ENCODE measurements around the gene SETBP1. TPM values are rescaled to one million over a fixed set of nuclear protein-coding genes. Genes with fewer than 3 reads are reported as not detected.

SETBP1 gene
- total RNA-seq, 1 experiment from 2014 or later = 0.23 TPM

GRCh38 chr18:44958040-44958439 is 277.4 kb downstream of the SETBP1 start:
- no peaks in the 10 kb centered on the region for H3K9me3 ChIP-seq (ENCODE audit: control insufficient read depth, insufficient read depth, low read depth, low read length)
- in situ Hi-C loops (cut with HindIII; ENCODE audit: low pct_unique_long_range_greater_than_20kb, low sequenced_read_pairs) (no loop called here), intact Hi-C loops (cut with micrococcal nuclease; ENCODE audit: unreplicated experiment) (no loop called here)
- DNase-seq (ENCODE audit: low read depth, low spot score) = no peak
- H3K27ac ChIP-seq (ENCODE audit: low read length) = no peak overlapping the region
- TF ChIP-seq REST (IDR thresholded peaks at IDR 0.05; ENCODE audit: insufficient read depth in 1 of 2, low read depth in 2 of 2, low read length in 1 of 2) = no peak
- TF ChIP-seq TCF7L2 (IDR thresholded peaks at IDR 0.05; ENCODE audit: low read depth, low read length) = no peak
- TF ChIP-seq SIN3A (IDR thresholded peaks at IDR 0.05; ENCODE audit: borderline replicate concordance, insufficient read depth, low read depth, low read length) = no peak
- no peak for TF ChIP-seq POLR2AphosphoS5 (IDR thresholded peaks at IDR 0.05; ENCODE audit: low read depth, low read length)
- no peak for TF ChIP-seq CTCF (IDR thresholded peaks at IDR 0.05)
- no peaks in the 10 kb centered on the region for H3K4me1 ChIP-seq (ENCODE audit: control insufficient read depth, insufficient read depth, low read length)
- ChIA-PET POLR2A (no interaction called here), CTCF (no interaction called here)
- H3K36me3 ChIP-seq (ENCODE audit: control insufficient read depth, insufficient read depth, low read length) = no peaks in the 10 kb centered on the region
- H3K4me3 ChIP-seq (ENCODE audit: low read depth in 2 of 2, low read length in 2 of 2) = no peak overlapping the region
- no peaks in the 10 kb centered on the region for H3K27me3 ChIP-seq (ENCODE audit: control insufficient read depth, insufficient read depth, low read length)
- no peak for ATAC-seq
- no TSS peak for BruUV-seq (replicated peaks)

- Histone ChIP-seq H3K4me1 (ENCODE audit: control insufficient read depth, insufficient read depth, low read length) (no peaks in the 10 kb centered on the region), H3K4me3 (ENCODE audit: low read depth in 2 of 2, low read length in 2 of 2) (no peak overlapping the region), H3K27ac (ENCODE audit: low read length) (no peak overlapping the region), H3K36me3 (ENCODE audit: control insufficient read depth, insufficient read depth, low read length) (no peaks in the 10 kb centered on the region), H3K27me3 (ENCODE audit: control insufficient read depth, insufficient read depth, low read length) (no peaks in the 10 kb centered on the region), H3K9me3 (ENCODE audit: control insufficient read depth, insufficient read depth, low read depth, low read length) (no peaks in the 10 kb centered on the region)
- CTCF ChIA-PET = no interaction called here
- POLR2A ChIA-PET = no interaction called here
- in situ Hi-C loops (cut with HindIII; ENCODE audit: low pct_unique_long_range_greater_than_20kb, low sequenced_read_pairs) (no loop called here), intact Hi-C loops (cut with micrococcal nuclease; ENCODE audit: unreplicated experiment) (no loop called here)
- no peak for DNase-seq (ENCODE audit: low read depth, low spot score)
- TF ChIP-seq CTCF (IDR thresholded peaks at IDR 0.05) = no peak
- no peak for TF ChIP-seq POLR2AphosphoS5 (IDR thresholded peaks at IDR 0.05; ENCODE audit: low read depth, low read length)
- no TSS peak for BruUV-seq (replicated peaks)
- ATAC-seq = no peak
These were observed 277.8 kb downstream of the SETBP1 start for GRCh38 chr18:44958455-44958854.

GRCh38 chr18:44959013-44959412 is 278.3 kb downstream of the SETBP1 start:
- no peak for DNase-seq (ENCODE audit: low read depth, low spot score)
- Histone ChIP-seq H3K27me3 (ENCODE audit: control insufficient read depth, insufficient read depth, low read length) (no peaks in the 10 kb centered on the region), H3K4me1 (ENCODE audit: control insufficient read depth, insufficient read depth, low read length) (no peaks in the 10 kb centered on the region), H3K27ac (ENCODE audit: low read length) (no peak overlapping the region), H3K36me3 (ENCODE audit: control insufficient read depth, insufficient read depth, low read length) (no peaks in the 10 kb centered on the region), H3K4me3 (ENCODE audit: low read depth in 2 of 2, low read length in 2 of 2) (no peak overlapping the region), H3K9me3 (ENCODE audit: control insufficient read depth, insufficient read depth, low read depth, low read length) (no peaks in the 10 kb centered on the region)
- POLR2A ChIA-PET = no interaction called here
- TF ChIP-seq REST (IDR thresholded peaks at IDR 0.05; ENCODE audit: insufficient read depth in 1 of 2, low read depth in 2 of 2, low read length in 1 of 2) (no peak), CTCF (IDR thresholded peaks at IDR 0.05) (no peak), TCF7L2 (IDR thresholded peaks at IDR 0.05; ENCODE audit: low read depth, low read length) (no peak), SIN3A (IDR thresholded peaks at IDR 0.05; ENCODE audit: borderline replicate concordance, insufficient read depth, low read depth, low read length) (no peak), POLR2AphosphoS5 (IDR thresholded peaks at IDR 0.05; ENCODE audit: low read depth, low read length) (no peak)
- ATAC-seq = no peak
- CTCF ChIA-PET = no interaction called here
- in situ Hi-C loops (cut with HindIII; ENCODE audit: low pct_unique_long_range_greater_than_20kb, low sequenced_read_pairs) (no loop called here), intact Hi-C loops (cut with micrococcal nuclease; ENCODE audit: unreplicated experiment) (no loop called here)
- BruUV-seq (replicated peaks) = no TSS peak
